ENCODE data around the gene DUSP6.
A peak's percentile ranks its signal among the peaks of the same experiment; 100 is the strongest.

Gene DUSP6

DNA sequence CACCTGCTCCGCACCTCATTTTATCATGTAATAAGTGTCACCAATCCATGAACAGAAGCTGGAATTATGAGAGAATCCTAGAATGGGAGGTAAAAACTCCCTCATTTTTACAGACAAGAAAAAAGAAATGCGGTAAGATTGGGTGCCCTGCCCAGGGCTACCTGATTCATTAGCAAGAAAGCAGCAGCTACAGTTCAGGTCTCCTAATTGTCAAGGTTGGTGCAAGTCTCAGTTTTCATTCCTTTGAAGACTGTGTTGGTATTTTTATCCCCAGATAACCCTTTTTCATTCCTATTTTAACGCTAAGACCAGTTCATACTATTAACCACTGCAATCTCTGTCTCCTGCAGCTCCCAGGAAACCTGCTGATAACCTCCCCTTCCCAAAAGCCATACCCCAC is 6.9 kb downstream of the DUSP6 start:
- TF ChIP-seq, protein P1, sequence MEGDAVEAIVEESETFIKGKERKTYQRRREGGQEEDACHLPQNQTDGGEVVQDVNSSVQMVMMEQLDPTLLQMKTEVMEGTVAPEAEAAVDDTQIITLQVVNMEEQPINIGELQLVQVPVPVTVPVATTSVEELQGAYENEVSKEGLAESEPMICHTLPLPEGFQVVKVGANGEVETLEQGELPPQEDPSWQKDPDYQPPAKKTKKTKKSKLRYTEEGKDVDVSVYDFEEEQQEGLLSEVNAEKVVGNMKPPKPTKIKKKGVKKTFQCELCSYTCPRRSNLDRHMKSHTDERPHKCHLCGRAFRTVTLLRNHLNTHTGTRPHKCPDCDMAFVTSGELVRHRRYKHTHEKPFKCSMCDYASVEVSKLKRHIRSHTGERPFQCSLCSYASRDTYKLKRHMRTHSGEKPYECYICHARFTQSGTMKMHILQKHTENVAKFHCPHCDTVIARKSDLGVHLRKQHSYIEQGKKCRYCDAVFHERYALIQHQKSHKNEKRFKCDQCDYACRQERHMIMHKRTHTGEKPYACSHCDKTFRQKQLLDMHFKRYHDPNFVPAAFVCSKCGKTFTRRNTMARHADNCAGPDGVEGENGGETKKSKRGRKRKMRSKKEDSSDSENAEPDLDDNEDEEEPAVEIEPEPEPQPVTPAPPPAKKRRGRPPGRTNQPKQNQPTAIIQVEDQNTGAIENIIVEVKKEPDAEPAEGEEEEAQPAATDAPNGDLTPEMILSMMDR (IDR thresholded peaks at IDR 0.05), result no peak
- Histone ChIP-seq H3K4me1 (peaks cover 45% of the 10 kb centered on the region), H3K36me3 (ENCODE audit: control insufficient read depth, insufficient read depth, low read length) (no peaks in the 10 kb centered on the region), H3K9ac (no peak overlapping the region), H3K27me3 (ENCODE audit: control insufficient read depth, insufficient read depth, low read length) (no peaks in the 10 kb centered on the region), H3K27ac (peak overlapping the region; percentile 100), H3K9me3 (ENCODE audit: control insufficient read depth, low read length) (no peaks in the 10 kb centered on the region), H3K4me2 (ENCODE audit: low read length) (peak overlapping the region; percentile 37), H3K79me2 (peaks cover 34% of the 10 kb centered on the region), H2AFZ (peak overlapping the region; percentile 39), H3K4me3 (ENCODE audit: low read depth, low read length) (no peak overlapping the region)

DNA sequence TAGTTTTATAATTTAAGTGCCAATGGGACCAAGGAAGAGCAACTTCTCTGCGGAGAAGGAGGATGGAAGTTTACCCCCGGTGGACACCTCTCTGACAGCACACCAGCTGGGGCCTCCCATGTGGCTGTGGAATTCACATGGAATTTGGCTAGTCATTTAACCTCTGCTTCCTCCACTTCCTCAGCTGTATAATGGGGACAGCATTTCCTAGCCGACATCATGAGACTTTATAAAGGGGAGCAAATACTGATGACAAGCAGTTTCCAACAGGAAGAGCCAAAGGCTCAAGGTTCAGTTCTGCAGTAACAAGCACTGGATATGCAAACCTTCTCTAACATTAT is 7.5 kb downstream of the DUSP6 start:
- peak overlapping the region; percentile 100 for H3K27ac ChIP-seq
- no peak overlapping the region for H3K9ac ChIP-seq
- no peak overlapping the region for H3K4me3 ChIP-seq (ENCODE audit: low read depth, low read length)
- no peak overlapping the region for H3K4me2 ChIP-seq (ENCODE audit: low read length)
- peaks cover 45% of the 10 kb centered on the region for H3K4me1 ChIP-seq
- H3K9me3 ChIP-seq (ENCODE audit: control insufficient read depth, low read length), result no peaks in the 10 kb centered on the region
- TF ChIP-seq, protein P1 (IDR thresholded peaks at IDR 0.05), result no peak
- no peaks in the 10 kb centered on the region for H3K36me3 ChIP-seq (ENCODE audit: control insufficient read depth, insufficient read depth, low read length)
- H2AFZ ChIP-seq, result peak overlapping the region; percentile 33
- no peaks in the 10 kb centered on the region for H3K27me3 ChIP-seq (ENCODE audit: control insufficient read depth, insufficient read depth, low read length)
- peaks cover 30% of the 10 kb centered on the region for H3K79me2 ChIP-seq

DNA sequence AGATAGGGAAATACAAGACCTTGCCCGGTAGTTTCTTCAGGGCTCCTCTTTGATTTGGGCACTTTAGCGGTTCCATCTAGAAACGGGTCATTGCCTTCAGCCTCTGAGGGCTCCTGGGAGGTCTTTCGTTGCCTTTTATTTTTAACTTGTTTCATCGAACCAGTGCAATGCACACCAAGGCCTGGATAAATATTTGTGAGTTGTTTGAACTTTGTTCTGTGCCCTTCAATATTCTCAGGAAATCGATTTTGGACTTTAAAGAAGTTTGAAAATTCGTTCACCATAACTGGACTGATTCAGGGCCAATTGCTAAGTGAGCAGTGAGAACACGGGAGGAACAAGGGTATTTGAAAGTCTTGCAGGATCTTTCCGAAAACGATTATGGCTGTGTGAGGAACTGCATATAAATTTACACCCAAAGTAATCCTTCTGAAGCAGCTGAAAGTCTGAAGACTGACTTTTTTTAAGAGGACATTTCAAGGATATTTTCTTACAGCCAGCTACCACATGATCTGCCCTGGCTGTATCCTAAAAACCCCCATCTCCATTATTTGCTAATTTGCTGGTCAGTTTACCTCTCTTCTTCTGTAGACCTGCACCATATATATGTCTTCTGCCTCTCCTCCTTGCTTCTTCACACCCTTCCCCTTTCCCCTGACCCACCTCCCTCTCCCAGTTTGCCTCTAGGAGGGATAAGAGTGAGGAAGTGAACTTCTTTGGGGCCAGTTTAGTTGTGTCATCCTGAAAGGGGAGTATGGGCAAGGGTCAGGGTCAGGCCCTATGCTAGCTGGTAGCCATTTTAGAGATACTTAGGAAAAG is 8.0 kb downstream of the DUSP6 start:
- Histone ChIP-seq H3K4me3 (ENCODE audit: low read depth, low read length) (no peak overlapping the region), H3K9ac (no peak overlapping the region), H2AFZ (peak overlapping the region; percentile 46), H3K27ac (peak overlapping the region; percentile 100), H3K27me3 (ENCODE audit: control insufficient read depth, insufficient read depth, low read length) (no peaks in the 10 kb centered on the region), H3K4me2 (ENCODE audit: low read length) (no peak overlapping the region), H3K79me2 (peaks cover 24% of the 10 kb centered on the region), H3K4me1 (peaks cover 45% of the 10 kb centered on the region), H3K9me3 (ENCODE audit: control insufficient read depth, low read length) (no peaks in the 10 kb centered on the region), H3K36me3 (ENCODE audit: control insufficient read depth, insufficient read depth, low read length) (no peaks in the 10 kb centered on the region)
- TF ChIP-seq, protein P1 (IDR thresholded peaks at IDR 0.05), result no peak

DNA sequence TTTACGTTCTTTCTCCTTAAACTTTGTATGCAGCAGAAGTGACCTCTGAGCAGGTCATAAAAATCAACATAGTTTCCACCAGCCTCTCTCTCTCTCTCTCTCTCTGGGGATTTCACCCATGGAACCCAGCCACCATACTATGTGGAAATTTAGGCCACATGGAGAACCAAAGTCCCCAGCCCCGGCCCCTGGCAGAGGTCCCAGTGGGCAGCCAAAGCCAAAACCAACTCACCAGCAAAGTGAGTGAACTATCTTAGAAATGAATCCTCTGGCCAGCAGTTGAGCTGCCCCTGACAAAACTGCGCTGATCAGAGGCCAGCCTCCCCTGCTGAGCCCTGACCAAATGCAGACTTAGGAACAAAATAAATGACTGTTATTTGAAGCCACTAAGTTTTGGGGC is 9.2 kb downstream of the DUSP6 start:
- H3K27ac ChIP-seq, result peak overlapping the region; percentile 100
- no peaks in the 10 kb centered on the region for H3K9me3 ChIP-seq (ENCODE audit: control insufficient read depth, low read length)
- H2AFZ ChIP-seq, result peak overlapping the region; percentile 46
- H3K4me2 ChIP-seq (ENCODE audit: low read length), result no peak overlapping the region
- no peaks in the 10 kb centered on the region for H3K36me3 ChIP-seq (ENCODE audit: control insufficient read depth, insufficient read depth, low read length)
- H3K4me3 ChIP-seq (ENCODE audit: low read depth, low read length), result no peak overlapping the region
- no peaks in the 10 kb centered on the region for H3K27me3 ChIP-seq (ENCODE audit: control insufficient read depth, insufficient read depth, low read length)
- peaks cover 37% of the 10 kb centered on the region for H3K4me1 ChIP-seq
- TF ChIP-seq, protein P1 (IDR thresholded peaks at IDR 0.05), result no peak
- peaks cover 13% of the 10 kb centered on the region for H3K79me2 ChIP-seq
- no peak overlapping the region for H3K9ac ChIP-seq

DNA sequence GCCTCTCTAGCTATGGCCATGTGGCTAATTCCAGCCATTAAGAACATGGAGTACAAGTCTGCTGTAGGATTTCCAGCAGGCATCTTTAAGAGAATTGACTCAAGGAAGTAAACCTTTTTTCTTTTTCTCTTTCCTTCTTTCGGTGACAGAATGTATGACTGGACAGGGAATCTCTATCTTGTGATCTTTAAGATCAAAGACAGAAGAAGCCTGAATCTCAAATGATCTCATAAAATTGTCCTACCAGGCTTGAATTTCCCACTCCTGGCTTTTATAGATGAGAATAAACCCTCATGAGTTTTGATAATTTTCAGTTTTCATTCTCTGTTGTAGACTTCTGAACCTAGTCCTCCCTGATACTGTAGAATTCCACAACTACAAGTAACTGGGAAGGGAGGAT is 11.4 kb downstream of the DUSP6 start:
- Histone ChIP-seq H3K36me3 (ENCODE audit: control insufficient read depth, insufficient read depth, low read length) (no peaks in the 10 kb centered on the region), H3K4me3 (ENCODE audit: low read depth, low read length) (no peak overlapping the region), H3K4me2 (ENCODE audit: low read length) (no peak overlapping the region), H3K9me3 (ENCODE audit: control insufficient read depth, low read length) (no peaks in the 10 kb centered on the region), H3K27ac (peak overlapping the region; percentile 21), H3K27me3 (ENCODE audit: control insufficient read depth, insufficient read depth, low read length) (no peaks in the 10 kb centered on the region), H2AFZ (peak overlapping the region; percentile 36), H3K4me1 (peaks cover 23% of the 10 kb centered on the region), H3K79me2 (peaks cover 3% of the 10 kb centered on the region), H3K9ac (no peak overlapping the region)
- TF ChIP-seq, protein P1 (IDR thresholded peaks at IDR 0.05), result no peak

Data from parathyroid adenoma (tissue), 2 donors.